ENCODE measurements around the gene BSCL2. TPM values are rescaled to one million over a fixed set of nuclear protein-coding genes. Genes with fewer than 3 reads are reported as not detected.
"Not testable (repeated sequence)": the region's sequence is repeated elsewhere in the genome, so short reads cannot be mapped to it uniquely, and the experiment has no call there.

BSCL2 gene
- total RNA-seq (2014; rRNA removed; shearing (Covaris generic)): 147 and 161 TPM in 2 replicates

- no peak for DNase-seq (ENCODE audit: low spot score)
These were observed at the start of gene BSCL2, which contains the start of gene GNG3 for GRCh38 chr11:62707277-62707861. Gene BSCL2 (minus strand): TSS chr11:62707424. CDS start chr11:62707195, 229 bp downstream. Gene GNG3 (plus strand): TSS chr11:62707676. CDS start chr11:62708296, 620 bp downstream.

GRCh38 chr11:62755086-62755615 lies 47.9 kb upstream of the BSCL2 start:
- DNase-seq (ENCODE audit: low spot score): no peak

GRCh38 chr11:62753736-62754603 lies 46.7 kb upstream of the BSCL2 start, which contains the start of gene ZBTB3:
Gene ZBTB3 (minus strand): TSS chr11:62754160. CDS start chr11:62753664, 496 bp downstream.
- DNase-seq (ENCODE audit: low spot score): peak; percentile 100

- no peak for DNase-seq (ENCODE audit: low spot score)
These were observed 45.9 kb upstream of the BSCL2 start for GRCh38 chr11:62752994-62753735.

GRCh38 chr11:62752177-62752785 lies 45.1 kb upstream of the BSCL2 start:
- DNase-seq (ENCODE audit: low spot score): no peak

- DNase-seq (ENCODE audit: low spot score): not testable (repeated sequence)
These were observed 42.7 kb upstream of the BSCL2 start for GRCh38 chr11:62749931-62750330.

- no peak for DNase-seq (ENCODE audit: low spot score)
These were observed 40.4 kb upstream of the BSCL2 start for GRCh38 chr11:62747475-62748160.

- DNase-seq (ENCODE audit: low spot score): no peak
These were observed 30.0 kb upstream of the BSCL2 start for GRCh38 chr11:62737196-62737595.

- peak; percentile 30 for DNase-seq (ENCODE audit: low spot score)
These were observed 25.6 kb upstream of the BSCL2 start for GRCh38 chr11:62732830-62733229.

GRCh38 chr11:62730076-62730475 lies 22.9 kb upstream of the BSCL2 start:
- DNase-seq (ENCODE audit: low spot score): not testable (repeated sequence)

- DNase-seq (ENCODE audit: low spot score): peak; percentile 95
These were observed 21.2 kb upstream of the BSCL2 start, which contains the start of gene TTC9C for GRCh38 chr11:62728171-62728988. Gene TTC9C (plus strand): TSS chr11:62728486. CDS start chr11:62728849, 363 bp downstream.

GRCh38 chr11:62727872-62728170 lies 20.6 kb upstream of the BSCL2 start:
- peak; percentile 100 for DNase-seq (ENCODE audit: low spot score)

- DNase-seq (ENCODE audit: low spot score): peak; percentile 100
These were observed 20.1 kb upstream of the BSCL2 start, which contains the start of gene HNRNPUL2 for GRCh38 chr11:62727165-62727871. Gene HNRNPUL2 (minus strand): TSS chr11:62727457. CDS start chr11:62727156, 301 bp downstream.

- DNase-seq (ENCODE audit: low spot score): no peak
These were observed 19.6 kb upstream of the BSCL2 start for GRCh38 chr11:62726915-62727164.

- DNase-seq (ENCODE audit: low spot score): peak; percentile 39
These were observed 19.1 kb upstream of the BSCL2 start for GRCh38 chr11:62726156-62726914.

- peak; percentile 59 for DNase-seq (ENCODE audit: low spot score)
These were observed 18.4 kb upstream of the BSCL2 start for GRCh38 chr11:62725646-62726045.

GRCh38 chr11:62724171-62724570 lies 16.9 kb upstream of the BSCL2 start:
- DNase-seq (ENCODE audit: low spot score): no peak

- no peak for DNase-seq (ENCODE audit: low spot score)
These were observed 14.8 kb upstream of the BSCL2 start for GRCh38 chr11:62721994-62722393.
